KMS-11 (cell line): ENCODE data around the gene TLL2.

Experiments used
- H2AFZ ChIP-seq: fragments of 200-600 bp; sonication (generic); 2 replicates; pipeline ENCODE4 v1.6.1; 2016; ENCODE audit warnings: antibody characterized with exemption, mixed run types, low read depth
- H3K27ac ChIP-seq: fragments of 200-600 bp; sonication (generic); 2 replicates; pipeline ENCODE4 v1.6.1; 2016; ENCODE audit warnings: mild to moderate bottlenecking, mixed run types
- H3K27me3 ChIP-seq: fragments of 200-600 bp; sonication (generic); 2 replicates; pipeline ENCODE4 v1.6.1; 2017; ENCODE audit warnings: mild to moderate bottlenecking, low read depth, mixed run types, moderate library complexity; ENCODE audit not compliant: insufficient read depth
- H3K36me3 ChIP-seq: fragments of 200-600 bp; sonication (generic); 2 replicates; pipeline ENCODE4 v1.6.1; 2017; ENCODE audit warnings: mild to moderate bottlenecking, mixed run types; ENCODE audit not compliant: insufficient read depth
- H3K4me1 ChIP-seq: fragments of 200-600 bp; sonication (generic); 2 replicates; pipeline ENCODE4 v1.6.1; 2016; ENCODE audit warnings: mild to moderate bottlenecking, low read depth, mixed run types; ENCODE audit not compliant: poor library complexity, severe bottlenecking
- H3K4me2 ChIP-seq: fragments of 200-600 bp; sonication (generic); 2 replicates; pipeline ENCODE4 v1.7.0; 2016; ENCODE audit warnings: mild to moderate bottlenecking, mixed run types
- H3K4me3 ChIP-seq: fragments of 200-600 bp; sonication (generic); IDR thresholded peaks from 2 replicates; pipeline ENCODE4 v1.6.1; 2017; ENCODE audit warnings: low read depth, low read length, mixed read lengths; ENCODE audit not compliant: insufficient read depth
- H3K79me2 ChIP-seq: fragments of 200-600 bp; sonication (generic); 2 replicates; pipeline ENCODE4 v1.6.1; 2016; ENCODE audit warnings: low read depth, mixed run types; ENCODE audit not compliant: insufficient read depth
- H3K9ac ChIP-seq: fragments of 200-600 bp; sonication (generic); 2 replicates; pipeline ENCODE4 v1.6.1; 2016; ENCODE audit warnings: mild to moderate bottlenecking, mixed run types
- H4K20me1 ChIP-seq: fragments of 200-600 bp; sonication (generic); 2 replicates; pipeline ENCODE4 v1.6.1; 2016; ENCODE audit warnings: mild to moderate bottlenecking, mixed run types; ENCODE audit not compliant: insufficient read depth
- TF ChIP-seq, protein P1 (sequence below): fragments of 200-600 bp; sonication (generic); conservative IDR thresholded peaks from 2 replicates; pipeline ENCODE4 v1.6.1; 2017; ENCODE audit warnings: low read depth, mild to moderate bottlenecking, antibody characterized with exemption, low read length, moderate library complexity, mixed read lengths

Gene TLL2

DNA sequence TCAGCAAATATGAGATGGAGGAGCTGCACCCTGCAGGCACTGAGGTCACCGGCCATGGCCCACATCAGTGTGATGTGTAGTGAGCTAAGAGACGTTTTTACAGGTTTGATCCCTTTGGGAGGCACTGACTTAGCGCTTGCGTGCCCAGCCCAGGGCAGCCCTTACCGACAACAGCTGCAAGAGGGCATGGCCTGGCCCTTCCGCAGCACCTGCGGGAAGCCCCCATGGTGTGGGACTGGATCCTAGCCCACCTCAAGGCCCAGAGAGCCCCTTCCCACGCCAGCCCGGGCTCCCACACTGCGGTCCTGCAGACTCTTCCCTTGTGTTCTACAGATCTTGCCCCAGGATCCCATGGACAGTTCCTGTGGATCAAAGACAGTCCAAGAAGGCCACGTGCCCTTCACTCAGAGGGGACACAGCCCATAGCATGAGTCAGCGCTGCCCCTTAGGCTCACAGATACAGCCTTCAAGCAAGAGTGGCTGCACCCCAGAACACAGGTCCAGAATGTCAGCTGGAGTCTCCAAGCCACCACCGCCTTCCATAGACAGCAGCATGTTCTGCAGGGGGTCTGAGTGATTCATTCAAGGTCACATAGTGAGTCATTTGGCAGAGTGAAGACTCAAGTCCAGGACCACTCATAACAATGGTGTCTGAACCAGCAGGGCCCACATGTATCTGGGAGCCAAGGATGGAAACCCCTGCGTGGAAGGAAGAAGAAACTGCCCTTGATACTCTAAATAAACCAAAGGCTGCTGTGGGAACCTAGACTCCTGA, 25.4 kb downstream of the TLL2 start:
- TF ChIP-seq, protein P1, sequence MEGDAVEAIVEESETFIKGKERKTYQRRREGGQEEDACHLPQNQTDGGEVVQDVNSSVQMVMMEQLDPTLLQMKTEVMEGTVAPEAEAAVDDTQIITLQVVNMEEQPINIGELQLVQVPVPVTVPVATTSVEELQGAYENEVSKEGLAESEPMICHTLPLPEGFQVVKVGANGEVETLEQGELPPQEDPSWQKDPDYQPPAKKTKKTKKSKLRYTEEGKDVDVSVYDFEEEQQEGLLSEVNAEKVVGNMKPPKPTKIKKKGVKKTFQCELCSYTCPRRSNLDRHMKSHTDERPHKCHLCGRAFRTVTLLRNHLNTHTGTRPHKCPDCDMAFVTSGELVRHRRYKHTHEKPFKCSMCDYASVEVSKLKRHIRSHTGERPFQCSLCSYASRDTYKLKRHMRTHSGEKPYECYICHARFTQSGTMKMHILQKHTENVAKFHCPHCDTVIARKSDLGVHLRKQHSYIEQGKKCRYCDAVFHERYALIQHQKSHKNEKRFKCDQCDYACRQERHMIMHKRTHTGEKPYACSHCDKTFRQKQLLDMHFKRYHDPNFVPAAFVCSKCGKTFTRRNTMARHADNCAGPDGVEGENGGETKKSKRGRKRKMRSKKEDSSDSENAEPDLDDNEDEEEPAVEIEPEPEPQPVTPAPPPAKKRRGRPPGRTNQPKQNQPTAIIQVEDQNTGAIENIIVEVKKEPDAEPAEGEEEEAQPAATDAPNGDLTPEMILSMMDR: no peak
- Histone ChIP-seq H3K27me3 (no peaks in the 10 kb centered on the region), H3K36me3 (no peaks in the 10 kb centered on the region), H2AFZ (no peak overlapping the region), H3K79me2 (no peaks in the 10 kb centered on the region), H3K9ac (no peak overlapping the region), H3K4me2 (no peak overlapping the region), H3K27ac (no peak overlapping the region), H4K20me1 (no peaks in the 10 kb centered on the region), H3K4me1 (no peaks in the 10 kb centered on the region), H3K4me3 (no peak overlapping the region)

DNA sequence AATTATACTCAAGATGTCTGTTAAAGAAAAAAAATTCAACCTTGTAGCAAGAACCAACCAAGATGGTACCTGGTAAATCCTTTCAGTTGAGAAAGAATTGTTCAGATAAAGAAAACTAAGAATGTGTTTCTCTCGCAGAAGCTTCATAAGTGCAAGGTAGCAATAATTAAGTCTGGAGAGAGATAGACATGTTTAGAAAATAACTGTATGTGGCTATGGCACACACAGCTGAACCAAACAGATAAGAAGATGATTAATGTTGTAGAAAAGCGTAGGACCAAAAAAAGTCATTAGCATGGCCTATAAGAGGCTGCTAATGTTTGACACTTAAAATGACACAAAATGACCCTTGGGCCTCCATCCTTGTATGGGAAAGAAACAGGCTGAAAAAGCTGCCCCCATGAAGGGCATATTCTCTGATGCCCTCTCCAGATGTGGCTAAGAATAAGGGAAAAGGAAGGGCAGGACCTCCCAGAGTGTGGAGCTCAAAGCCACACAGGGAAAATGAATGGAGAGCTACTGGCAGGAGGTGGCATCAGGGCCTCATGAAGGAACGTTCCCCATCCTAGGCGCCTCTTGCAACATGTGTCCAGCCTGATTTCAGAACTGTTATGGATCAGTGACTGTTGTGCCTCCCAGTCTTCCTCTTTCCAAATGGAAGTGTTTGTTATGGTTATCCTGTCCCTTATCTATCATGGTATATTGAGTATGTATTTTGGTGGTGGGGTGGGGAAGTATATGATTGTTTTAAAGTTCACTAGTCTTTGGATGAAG, 30.7 kb downstream of the TLL2 start:
- Histone ChIP-seq H3K36me3 (no peaks in the 10 kb centered on the region), H3K27me3 (no peaks in the 10 kb centered on the region), H3K27ac (no peak overlapping the region), H3K9ac (no peak overlapping the region), H3K4me2 (no peak overlapping the region), H3K79me2 (no peaks in the 10 kb centered on the region), H3K4me3 (no peak overlapping the region), H3K4me1 (no peaks in the 10 kb centered on the region), H2AFZ (no peak overlapping the region), H4K20me1 (no peaks in the 10 kb centered on the region)
- TF ChIP-seq, protein P1: no peak

DNA sequence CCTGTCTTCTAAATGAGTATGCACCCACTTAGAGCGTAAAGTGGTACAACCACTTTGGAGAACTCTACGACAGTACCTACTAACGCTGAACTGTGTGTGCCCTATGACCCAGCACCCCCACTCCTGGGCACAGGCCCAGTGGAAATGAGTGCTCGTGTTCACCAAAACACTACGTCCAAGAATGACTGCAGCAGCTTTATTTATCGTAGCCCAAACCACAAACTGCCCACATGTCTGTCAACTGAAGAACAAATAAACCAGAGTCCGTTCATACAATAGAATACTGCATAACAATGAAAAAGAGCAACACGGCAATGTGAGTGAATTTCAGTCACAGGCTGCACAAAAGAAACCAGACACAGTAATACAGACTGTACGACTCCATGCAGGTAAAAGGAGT, 35.4 kb downstream of the TLL2 start:
- Histone ChIP-seq H3K4me2 (no peak overlapping the region), H3K27ac (no peak overlapping the region), H3K36me3 (no peaks in the 10 kb centered on the region), H3K9ac (no peak overlapping the region), H3K4me3 (no peak overlapping the region), H3K79me2 (no peaks in the 10 kb centered on the region), H4K20me1 (no peaks in the 10 kb centered on the region), H3K4me1 (no peaks in the 10 kb centered on the region), H2AFZ (no peak overlapping the region), H3K27me3 (no peaks in the 10 kb centered on the region)
- TF ChIP-seq, protein P1: no peak

DNA sequence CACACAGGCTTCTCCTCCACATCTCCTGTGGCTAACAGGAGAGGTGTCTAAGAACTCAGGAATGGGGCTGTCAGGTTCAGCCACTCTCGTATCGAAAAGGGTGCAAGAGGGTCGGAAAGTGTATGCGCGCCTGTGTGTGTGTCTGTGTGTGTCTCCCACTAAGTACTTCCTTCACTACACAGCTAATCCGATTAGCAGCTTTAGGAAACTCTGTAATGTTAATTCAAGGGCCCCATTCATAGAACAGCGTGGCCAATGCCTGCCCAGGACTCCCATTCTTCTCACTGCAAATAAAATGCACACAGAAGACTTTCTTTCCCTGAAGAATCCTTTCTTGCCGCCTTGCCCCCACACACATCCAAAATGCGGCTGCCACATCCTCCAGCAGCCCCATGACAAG, 39.9 kb downstream of the TLL2 start:
- no peaks in the 10 kb centered on the region for H4K20me1 ChIP-seq
- no peaks in the 10 kb centered on the region for H3K36me3 ChIP-seq
- no peaks in the 10 kb centered on the region for H3K27me3 ChIP-seq
- H3K4me2 ChIP-seq: no peak overlapping the region
- no peaks in the 10 kb centered on the region for H3K79me2 ChIP-seq
- H3K9ac ChIP-seq: no peak overlapping the region
- TF ChIP-seq, protein P1: no peak
- H3K4me1 ChIP-seq: no peaks in the 10 kb centered on the region
- H3K27ac ChIP-seq: no peak overlapping the region
- H3K4me3 ChIP-seq: no peak overlapping the region
- no peak overlapping the region for H2AFZ ChIP-seq
